H1 (cell line): ENCODE results near the gene MAGI1. TPM values are rescaled to one million over a fixed set of nuclear protein-coding genes. Genes with fewer than 3 reads are reported as not detected.

ENCODE experiments used
- BCL11A ChIP-seq, 2 experiments: IDR thresholded peaks; one replicate each; pipeline ENCODE4 v1.6.1; 2011; ENCODE audit warnings: low read depth in 2 of 2, low read length in 2 of 2, mild to moderate bottlenecking in 2 of 2
- CHD7 ChIP-seq: fragments of 300-600 bp; sonication (generic); IDR thresholded peaks from 2 replicates; pipeline ENCODE4 v1.7.1; 2012; ENCODE audit warnings: low read length, moderate library complexity, mild to moderate bottlenecking, inconsistent platforms; ENCODE audit not compliant: insufficient replicate concordance
- E2F6 ChIP-seq: IDR thresholded peaks from 2 replicates; pipeline ENCODE4 v1.6.1; 2012; ENCODE audit warnings: inconsistent platforms
- EGR1 ChIP-seq: IDR thresholded peaks from 2 replicates; pipeline ENCODE4 v1.6.1; 2011; ENCODE audit warnings: low read depth, low read length, borderline replicate concordance
- SUZ12 ChIP-seq: fragments of 200-600 bp; sonication (generic); IDR thresholded peaks from 2 replicates; pipeline ENCODE4 v1.6.1; 2012; ENCODE audit warnings: mild to moderate bottlenecking, inconsistent platforms, low read length, moderate library complexity, mixed read lengths
- USF2 ChIP-seq: IDR thresholded peaks from 2 replicates; pipeline ENCODE4 v1.6.1; 2011; ENCODE audit warnings: low read length, improper control_type of control experiment
- polyA plus RNA-seq, 7 experiments: library from polyadenylated mRNA; depleted of rRNA in 3 of 7; stranded (reverse) in 5 of 7; unstranded in 2 of 7; fragments of >200 nt in 5 of 7; fragments of 200-250 nt in 2 of 7; gene quantifications; 1 replicate in 5 of 7; 2 replicates in 1 of 7; 4 replicates in 1 of 7; pipeline versions ENCODE4 v1.2.1 to v1.2.3, GENCODE V29; 2011 to 2013; ENCODE audit warnings: missing spikeins in 2 of 7, mixed read lengths in 2 of 7
- total RNA-seq: library from RNA; stranded (reverse); fragmentation: NEBNext Ultra II Directional; extraction: Animal tissue kit (Norgen Biotek cat#: 25700); gene quantifications from 2 replicates; pipeline ENCODE4 v1.2.1, GENCODE V29; 2021

MAGI1 gene
- total and polyA plus RNA-seq, 2 of the 8 experiments (the other 6 are each of a cell fraction or from before 2014, with no cell fraction given), result 19.8 to 78.0 TPM

- TF ChIP-seq CHD7, result no peak
- TF ChIP-seq E2F6, result no peak
- no peak for TF ChIP-seq BCL11A (IDR thresholded peaks at IDR 0.05; ENCODE audit: low read depth in 2 of 2, low read length in 2 of 2)
- TF ChIP-seq EGR1, result no peak
- no peak for TF ChIP-seq SUZ12
- no peak for TF ChIP-seq USF2
Observed at GRCh38 chr3:65890328-65890727, 148.4 kb downstream of the MAGI1 start (continued).
